HG03159 (cell line): ENCODE data around the gene PAK4.
"Not testable (repeated sequence)": the region's sequence is repeated elsewhere in the genome, so short reads cannot be mapped to it uniquely, and the experiment has no call there.

Source experiments
- ATAC-seq: cut with Tn5 transposase; IDR thresholded peaks from one replicate; pipeline ENCODE4 v1.9.1; 2021; ENCODE audit warnings: mild to moderate bottlenecking, moderate library complexity; ENCODE audit not compliant: unreplicated experiment

The PAK4 gene

GRCh38 chr19:39200066-39200802 lies 74.6 kb downstream of the PAK4 start:
- ATAC-seq = no peak

GRCh38 chr19:39200803-39201115 lies 75.2 kb downstream of the PAK4 start:
- ATAC-seq = no peak

- ATAC-seq = no peak
These were observed 77.4 kb downstream of the PAK4 start for GRCh38 chr19:39202998-39203355.

GRCh38 chr19:39203372-39204341 lies 78.1 kb downstream of the PAK4 start, which contains the start of gene SYCN:
SYCN (minus strand) TSS chr19:39204263; CDS start chr19:39204254, 9 bp downstream.
- no peak for ATAC-seq

GRCh38 chr19:39205449-39205764 lies 79.8 kb downstream of the PAK4 start:
- ATAC-seq = no peak

- ATAC-seq = no peak
These were observed 80.5 kb downstream of the PAK4 start for GRCh38 chr19:39206122-39206521.

- ATAC-seq = no peak
These were observed 81.8 kb downstream of the PAK4 start for GRCh38 chr19:39207293-39207836.

GRCh38 chr19:39208175-39208795 lies 82.7 kb downstream of the PAK4 start:
- no peak for ATAC-seq

- no peak for ATAC-seq
These were observed 83.6 kb downstream of the PAK4 start for GRCh38 chr19:39209196-39209595.

- no peak for ATAC-seq
These were observed 86.3 kb downstream of the PAK4 start for GRCh38 chr19:39211731-39212374.

GRCh38 chr19:39212375-39212742 lies 86.8 kb downstream of the PAK4 start:
- no peak for ATAC-seq

GRCh38 chr19:39215323-39215722 lies 89.7 kb downstream of the PAK4 start:
- ATAC-seq = not testable (repeated sequence)

- ATAC-seq = no peak
These were observed 91.5 kb downstream of the PAK4 start for GRCh38 chr19:39217094-39217493.

- no peak for ATAC-seq
These were observed 92.8 kb downstream of the PAK4 start for GRCh38 chr19:39218230-39219007.

- ATAC-seq = not testable (repeated sequence)
These were observed 93.5 kb downstream of the PAK4 start for GRCh38 chr19:39219108-39219507.

GRCh38 chr19:39223703-39224279 lies 98.2 kb downstream of the PAK4 start:
- ATAC-seq = no peak

GRCh38 chr19:39224910-39225309 lies 99.3 kb downstream of the PAK4 start:
- no peak for ATAC-seq
